ENCODE measurements around the gene GAB4.

The GAB4 gene

DNA sequence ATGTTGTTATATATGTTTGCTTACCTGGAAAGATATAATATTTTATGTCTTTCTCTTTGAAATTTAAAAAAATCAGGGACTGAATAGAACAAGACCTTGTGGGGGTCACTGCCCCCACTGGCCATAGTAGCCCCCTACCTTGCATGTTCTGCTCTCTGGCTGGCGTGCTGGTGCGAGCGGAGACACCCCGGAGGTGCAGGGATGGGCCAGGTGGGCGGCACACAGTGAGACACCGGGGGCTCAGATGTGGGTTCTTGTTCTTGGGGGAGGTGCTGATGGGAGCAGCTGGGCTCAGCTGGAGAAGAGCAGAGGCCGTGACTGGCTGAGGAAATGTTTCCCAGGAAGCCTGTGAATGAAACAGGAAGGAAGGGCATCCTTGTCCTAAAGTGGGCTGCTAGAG is 20.2 kb downstream of the GAB4 start:
- DNase-seq: no peak

DNA sequence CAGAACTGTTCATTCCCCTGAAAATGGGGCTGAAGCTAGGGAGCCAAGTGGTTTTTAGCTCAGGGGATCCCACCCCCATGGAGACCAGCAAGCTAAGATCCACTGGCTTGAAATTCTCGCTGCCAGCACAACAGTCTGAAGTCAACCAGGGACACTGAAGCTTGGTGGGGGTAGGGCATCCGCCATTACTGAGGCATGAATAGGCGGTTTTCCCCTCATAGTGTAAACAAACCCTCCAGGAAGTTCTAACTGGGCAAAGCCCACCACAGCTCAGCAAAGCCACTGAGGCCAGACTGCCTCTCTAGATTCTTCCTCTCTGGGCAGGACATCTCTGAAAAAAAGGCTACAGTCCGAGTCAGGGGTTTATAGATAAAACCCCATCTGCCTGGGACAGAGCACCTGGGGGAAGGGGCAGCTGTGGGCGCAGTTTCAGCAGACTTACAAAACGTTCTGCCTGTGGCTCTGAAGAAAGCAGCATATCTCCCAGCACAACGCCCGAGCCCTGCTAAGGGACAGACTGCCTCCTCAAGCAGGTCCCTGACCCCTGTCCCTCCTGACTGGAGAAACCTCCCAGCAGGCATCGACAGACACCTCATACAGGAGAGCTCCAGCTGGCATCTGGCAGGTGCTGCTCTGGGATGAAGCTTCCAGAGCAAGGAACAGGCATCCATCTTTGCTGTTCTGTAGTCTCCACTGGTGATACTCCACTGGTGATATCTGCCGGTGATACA is 32.7 kb downstream of the GAB4 start:
- no peak for DNase-seq

- DNase-seq: no peak
Measured at GRCh38 chr22:16974298-16975084, 33.5 kb downstream of the GAB4 start.

DNA sequence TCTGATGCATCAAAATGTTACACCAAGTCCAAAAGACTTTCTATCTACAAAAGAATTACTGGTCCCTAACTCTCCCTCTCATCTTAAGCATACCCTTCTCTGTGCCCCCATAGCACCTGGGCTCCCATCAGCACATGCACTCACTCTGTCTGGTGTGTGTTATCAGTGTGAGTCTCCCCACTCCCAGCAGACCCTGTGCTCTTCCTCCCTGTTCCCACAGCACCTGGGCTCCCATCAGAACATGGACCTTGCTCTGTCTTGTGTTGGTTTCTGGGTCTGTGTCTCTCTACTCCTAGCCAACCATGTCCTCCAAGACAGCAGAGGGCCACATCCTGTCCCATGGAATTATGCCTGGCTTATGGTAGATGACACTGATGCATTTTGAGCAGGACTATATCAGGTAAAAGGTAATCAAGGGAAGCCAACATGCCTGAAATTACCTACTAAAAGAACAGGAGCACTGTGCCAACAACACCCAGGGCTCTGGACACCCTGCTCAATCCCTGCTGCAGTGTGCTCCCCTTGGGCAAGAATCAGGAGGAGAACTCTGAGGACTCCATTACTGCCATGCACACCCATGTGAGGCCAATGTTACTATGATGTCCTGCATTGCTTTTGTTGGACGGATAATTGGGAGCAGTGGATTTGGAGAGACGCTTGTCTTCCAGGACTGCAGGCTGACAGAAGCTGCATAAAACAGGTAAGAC is 34.3 kb downstream of the GAB4 start:
- no peak for DNase-seq

- DNase-seq: no peak
Measured at GRCh38 chr22:16972311-16972710, 35.7 kb downstream of the GAB4 start.

- no peak for DNase-seq
Measured at GRCh38 chr22:16970446-16970845, 37.6 kb downstream of the GAB4 start.

- no peak for DNase-seq
Measured at GRCh38 chr22:16969508-16970327, 38.3 kb downstream of the GAB4 start.

- no peak for DNase-seq
Measured at GRCh38 chr22:16968218-16968595, 39.8 kb downstream of the GAB4 start.

GRCh38 chr22:16967453-16968217 is 40.4 kb downstream of the GAB4 start:
- no peak for DNase-seq

- no peak for DNase-seq
Measured at GRCh38 chr22:16966251-16966650, 41.8 kb downstream of the GAB4 start.

GRCh38 chr22:16965560-16965959 is 42.5 kb downstream of the GAB4 start:
- no peak for DNase-seq

DNA sequence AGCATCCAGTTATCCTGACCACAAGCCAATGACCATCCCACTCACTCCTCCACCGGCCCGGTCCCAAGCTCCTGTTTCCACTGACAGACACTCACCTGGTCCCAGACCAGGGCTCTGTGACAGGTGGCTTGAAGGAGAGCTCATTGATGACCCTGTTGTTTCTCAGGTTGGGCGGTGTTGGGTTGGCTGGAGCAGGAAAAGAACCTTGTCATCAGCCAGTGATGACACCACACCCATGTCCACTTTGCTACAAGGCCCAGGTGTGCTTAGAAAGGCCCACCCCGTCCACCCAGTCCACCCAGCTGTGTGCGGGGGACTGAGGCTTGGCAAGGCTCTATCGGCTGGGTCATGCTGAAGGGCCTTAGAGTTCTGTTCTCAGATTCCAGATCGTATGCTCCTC is 42.9 kb downstream of the GAB4 start:
- no peak for DNase-seq

DNA sequence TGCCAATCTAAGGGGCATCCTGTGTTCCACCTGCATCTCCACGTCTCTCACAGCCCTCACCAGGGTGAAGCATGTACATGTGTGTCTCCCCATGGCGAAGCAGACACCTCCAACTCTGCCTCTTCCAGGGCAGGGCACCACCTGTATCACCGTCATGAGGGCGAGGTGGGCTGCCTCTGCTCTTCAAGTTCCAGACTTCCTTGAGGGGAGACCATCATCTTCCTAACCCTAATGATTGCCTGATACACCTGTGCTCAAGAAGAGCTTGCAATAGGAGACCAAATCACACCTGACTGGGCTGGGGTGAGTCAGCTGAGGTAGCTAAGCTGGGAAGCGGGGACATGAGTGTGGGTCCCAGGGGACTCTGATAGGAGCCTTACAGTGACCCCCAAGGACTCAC is 43.7 kb downstream of the GAB4 start:
- no peak for DNase-seq

GRCh38 chr22:16963189-16963945 is 44.7 kb downstream of the GAB4 start:
- DNase-seq: no peak

DNA sequence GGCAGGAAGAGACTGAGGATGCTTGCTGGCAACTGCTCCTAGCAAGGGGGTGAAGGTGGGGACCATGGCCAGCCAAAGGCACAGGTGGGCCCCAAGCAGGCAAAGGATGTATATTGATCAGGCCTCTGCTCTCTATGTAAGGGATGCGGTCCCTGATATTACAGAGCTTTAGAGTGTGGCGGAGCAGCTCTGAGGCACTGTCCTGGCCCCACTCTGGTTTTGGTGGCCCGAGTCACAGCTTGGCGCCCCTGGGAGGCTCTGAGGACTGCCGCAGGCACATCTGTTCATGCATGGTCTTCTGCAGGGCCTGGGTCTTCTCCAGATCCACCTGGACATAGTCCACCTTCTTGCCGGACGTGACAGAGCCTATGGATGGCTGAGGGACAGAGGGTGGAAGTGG is 45.5 kb downstream of the GAB4 start:
- DNase-seq: no peak

DNA sequence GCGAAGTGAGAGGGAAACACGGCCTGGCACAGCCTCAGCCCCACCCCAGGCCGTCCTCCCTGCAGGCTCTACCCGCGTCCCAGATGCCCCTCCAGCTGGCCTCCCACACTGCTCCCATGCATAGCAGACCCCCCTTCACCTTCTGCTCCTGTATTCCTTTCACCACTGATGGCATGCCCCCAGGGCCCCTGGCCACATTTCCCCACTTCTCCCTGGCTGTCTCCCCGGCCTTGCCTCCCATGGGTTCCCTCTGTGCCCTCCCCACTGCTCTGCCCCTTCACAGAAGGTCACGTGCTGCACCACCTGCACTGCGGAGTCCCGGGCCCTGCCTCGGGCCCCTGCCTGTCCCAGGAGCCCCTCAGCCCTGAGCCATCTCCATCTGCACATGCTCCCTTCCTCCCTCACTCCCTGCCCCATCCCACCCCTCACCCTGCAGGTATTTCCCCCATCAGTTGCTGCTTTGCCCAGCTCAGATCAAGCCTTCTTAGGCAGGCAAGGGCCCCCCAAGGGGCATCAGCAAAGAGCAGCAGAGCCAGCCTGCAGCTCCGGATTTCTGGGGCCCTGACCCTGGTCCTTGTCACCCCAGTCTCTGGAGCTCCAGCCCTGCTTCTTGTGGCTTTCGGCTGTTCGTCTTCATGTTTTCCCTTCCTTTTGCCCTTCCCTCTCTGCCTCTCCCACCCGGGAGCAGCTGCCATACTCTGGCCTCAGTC is 46.4 kb downstream of the GAB4 start:
- DNase-seq: no peak

DNA sequence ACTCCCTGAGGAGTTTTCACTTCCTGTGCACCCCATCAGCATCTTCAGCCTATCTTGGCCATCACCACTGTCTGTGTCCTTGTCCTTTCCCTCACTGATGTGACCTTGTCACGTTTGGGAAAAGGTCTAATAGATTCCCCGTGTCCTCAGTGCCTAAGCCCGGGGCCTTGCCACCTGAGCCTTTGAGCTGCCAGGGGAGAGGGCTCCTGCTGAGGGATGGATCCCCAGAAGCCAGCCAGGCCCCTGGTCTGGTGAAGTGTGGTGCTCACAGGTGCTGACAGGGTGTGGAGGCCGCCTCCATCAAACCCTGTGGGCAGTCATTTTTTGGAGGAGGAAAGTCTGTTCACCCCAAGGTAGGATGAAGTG is 47.2 kb downstream of the GAB4 start:
- DNase-seq: no peak

DNA sequence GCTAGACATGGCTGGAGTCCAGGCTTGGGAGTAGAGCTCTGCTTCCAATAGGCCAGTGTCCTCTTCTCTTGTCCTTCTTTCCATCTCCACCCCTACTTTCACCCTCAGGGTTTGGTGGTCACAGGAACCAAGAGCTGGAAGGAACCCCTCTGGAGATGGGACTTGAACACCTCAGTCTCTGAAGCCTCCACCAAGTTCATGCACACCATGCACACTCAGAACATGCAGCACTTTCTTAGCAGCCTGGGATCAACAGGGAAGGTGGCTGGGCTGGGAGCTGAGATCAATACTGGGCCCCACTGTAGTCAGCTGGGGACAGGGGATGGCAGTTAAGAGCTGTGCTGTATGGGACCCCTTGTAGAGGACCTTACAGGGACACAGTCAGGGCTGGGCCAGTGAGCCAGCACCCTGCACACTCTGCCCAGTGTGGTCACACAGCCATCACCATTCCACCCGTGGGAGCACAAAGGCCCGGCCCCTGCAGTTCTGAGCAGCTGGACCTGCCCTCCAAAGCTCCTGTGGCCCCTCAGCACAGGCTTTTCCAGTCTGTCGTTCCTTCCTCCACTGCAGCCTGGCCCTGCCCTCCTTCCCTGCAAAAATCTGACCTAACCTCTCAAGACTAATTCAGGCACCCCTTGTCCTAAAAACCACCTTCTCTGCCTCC is 47.7 kb downstream of the GAB4 start:
- no peak for DNase-seq

GRCh38 chr22:16959345-16959930 is 48.6 kb downstream of the GAB4 start:
- no peak for DNase-seq

- DNase-seq: no peak
Measured at GRCh38 chr22:16958475-16958874, 49.5 kb downstream of the GAB4 start.

Measured in NCI-H1105 (cell line).